ENCODE results near the gene ZC3H15.

GRCh38 chr2:186558512-186559276, 72.6 kb downstream of the ZC3H15 start:
- no peak for TF ChIP-seq CTCF (optimal IDR thresholded peaks at IDR 0.05 in 1 of 3, IDR thresholded peaks at IDR 0.05 in 1 of 3, conservative IDR thresholded peaks at IDR 0.05 in 1 of 3; ENCODE audit: extremely low read depth in 1 of 3, insufficient read depth in 2 of 3, low read length in 3 of 3)
- TF ChIP-seq EZH2 (IDR thresholded peaks at IDR 0.05; ENCODE audit: low read length), result no peak

All from keratinocyte (primary cell).